IPS DF 19.7 (cell line): ENCODE measurements around the gene FLNA.

Experiments used
- DNase-seq: peaks from one replicate; pipeline ENCODE4 v3.0.0-alpha.2; 2013; ENCODE audit warnings: low read depth, low spot score

Gene FLNA

DNA sequence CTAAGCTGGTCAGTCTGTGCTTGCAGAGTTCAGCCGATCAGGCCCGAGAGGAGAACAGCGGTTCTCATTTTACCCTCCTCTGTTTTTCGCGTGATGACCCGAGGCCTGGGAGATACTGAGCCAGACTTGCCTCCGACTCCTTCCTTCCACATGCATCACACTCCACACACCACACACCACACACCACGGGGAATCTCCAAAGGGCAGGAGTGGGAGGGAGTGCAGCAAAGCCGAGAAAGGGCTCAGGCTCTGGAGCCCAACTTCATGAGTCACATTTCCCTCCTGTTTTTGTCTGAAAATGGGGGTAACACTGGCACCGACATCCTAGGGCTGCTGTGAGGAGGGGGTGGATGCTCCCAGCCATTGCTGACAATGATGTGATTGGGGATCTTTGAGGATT is 39.9 kb downstream of the FLNA start:
- DNase-seq, result no peak

DNA sequence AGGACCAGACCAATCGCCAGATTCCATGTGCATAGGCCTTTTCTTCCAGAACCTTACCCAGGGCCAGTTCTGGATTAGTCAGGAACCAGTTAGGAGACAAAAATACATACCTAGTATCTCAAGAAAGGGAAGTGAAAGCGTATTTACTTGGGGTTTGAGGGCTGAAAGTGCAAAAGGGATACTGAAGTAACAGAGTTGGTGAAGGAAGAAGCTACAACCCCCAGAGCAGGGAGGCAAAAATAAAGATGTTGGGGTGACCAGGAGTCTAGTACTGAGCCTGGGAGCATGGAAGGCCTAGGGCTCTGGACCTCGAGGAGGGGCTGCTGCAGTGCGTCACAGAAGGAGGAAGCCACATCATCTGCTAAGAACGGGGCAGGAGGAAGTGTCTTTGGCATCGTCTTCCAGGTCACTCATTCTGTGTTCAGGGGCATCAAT is 40.6 kb downstream of the FLNA start:
- DNase-seq, result no peak

DNA sequence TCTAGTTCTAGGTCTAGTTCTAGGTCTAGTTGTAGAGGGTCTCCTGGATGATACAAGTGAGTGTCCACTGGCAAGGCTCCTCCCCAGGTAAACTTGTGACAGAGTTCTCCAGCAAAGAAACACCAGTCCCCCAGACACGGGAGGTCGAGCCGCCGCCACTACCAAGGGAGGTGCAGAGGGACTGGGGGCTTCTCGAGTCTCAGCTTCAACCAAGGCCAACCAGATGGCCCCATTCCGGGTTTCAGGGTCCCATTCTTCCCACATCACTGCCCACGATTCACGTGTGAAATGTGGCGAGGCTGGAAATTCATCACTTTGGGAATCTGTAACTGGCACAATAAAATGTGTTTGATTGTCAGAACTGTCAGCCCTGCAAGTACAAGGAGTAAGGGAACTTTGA is 41.3 kb downstream of the FLNA start:
- DNase-seq, result no peak

DNA sequence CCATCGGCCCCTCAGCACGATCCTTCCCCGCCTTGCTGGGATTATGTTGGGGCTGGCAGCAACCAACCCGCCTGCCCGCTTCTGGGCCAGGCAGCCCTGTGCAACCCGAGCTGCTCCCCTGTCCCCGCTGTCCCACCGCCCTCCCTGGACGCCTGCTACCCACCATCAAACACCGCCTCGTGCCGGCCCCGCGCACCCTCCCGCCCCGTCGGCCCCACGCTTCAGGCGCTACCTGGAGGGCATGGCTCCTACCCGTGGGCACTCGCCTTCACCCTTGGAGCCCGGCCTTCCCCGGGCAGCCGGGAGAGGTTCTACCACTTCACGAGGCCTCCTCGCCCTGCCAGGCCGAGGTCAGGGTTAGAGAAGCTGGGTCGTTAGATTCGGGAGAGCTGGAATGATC is 41.9 kb downstream of the FLNA start:
- DNase-seq, result no peak

DNA sequence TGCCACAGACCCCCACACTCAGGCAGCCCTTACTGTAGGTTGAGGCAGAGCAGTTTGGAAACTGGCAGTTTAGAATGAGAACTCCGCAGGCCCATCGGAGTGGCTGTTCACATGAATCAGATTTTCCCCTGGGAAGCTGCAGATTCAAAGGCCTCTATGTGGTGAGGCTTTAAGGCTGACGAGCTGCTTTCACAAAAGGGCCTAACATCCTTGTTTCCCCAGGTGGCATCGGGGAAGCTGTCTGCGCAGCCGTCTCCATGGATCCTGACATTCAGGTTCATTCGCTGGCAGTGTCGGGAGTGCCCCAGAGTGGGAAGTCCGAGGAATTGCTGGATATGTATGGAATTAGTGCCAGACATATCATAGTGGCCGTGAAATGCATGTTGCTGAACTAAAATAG is 45.1 kb downstream of the FLNA start:
- DNase-seq, result no peak

DNA sequence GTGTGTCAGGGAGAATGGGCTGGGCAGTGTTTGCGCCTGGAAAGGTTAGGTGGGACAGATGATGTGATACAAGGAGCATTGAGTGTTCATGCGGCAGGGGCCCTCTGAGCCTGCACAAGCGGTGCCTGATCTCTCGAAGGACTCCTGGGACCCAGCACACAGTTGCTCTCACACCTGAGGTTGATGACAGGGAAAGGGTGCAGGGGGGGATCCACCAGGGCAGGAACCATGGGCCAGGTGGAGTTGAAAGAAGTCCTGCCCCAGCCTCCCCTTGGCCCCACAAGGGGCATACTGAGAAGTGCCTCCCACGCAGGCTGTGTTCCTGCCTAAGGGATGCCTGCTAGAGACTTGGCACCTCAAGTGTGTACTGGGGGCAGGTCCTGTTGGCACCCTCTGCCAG is 45.8 kb downstream of the FLNA start:
- DNase-seq, result no peak

DNA sequence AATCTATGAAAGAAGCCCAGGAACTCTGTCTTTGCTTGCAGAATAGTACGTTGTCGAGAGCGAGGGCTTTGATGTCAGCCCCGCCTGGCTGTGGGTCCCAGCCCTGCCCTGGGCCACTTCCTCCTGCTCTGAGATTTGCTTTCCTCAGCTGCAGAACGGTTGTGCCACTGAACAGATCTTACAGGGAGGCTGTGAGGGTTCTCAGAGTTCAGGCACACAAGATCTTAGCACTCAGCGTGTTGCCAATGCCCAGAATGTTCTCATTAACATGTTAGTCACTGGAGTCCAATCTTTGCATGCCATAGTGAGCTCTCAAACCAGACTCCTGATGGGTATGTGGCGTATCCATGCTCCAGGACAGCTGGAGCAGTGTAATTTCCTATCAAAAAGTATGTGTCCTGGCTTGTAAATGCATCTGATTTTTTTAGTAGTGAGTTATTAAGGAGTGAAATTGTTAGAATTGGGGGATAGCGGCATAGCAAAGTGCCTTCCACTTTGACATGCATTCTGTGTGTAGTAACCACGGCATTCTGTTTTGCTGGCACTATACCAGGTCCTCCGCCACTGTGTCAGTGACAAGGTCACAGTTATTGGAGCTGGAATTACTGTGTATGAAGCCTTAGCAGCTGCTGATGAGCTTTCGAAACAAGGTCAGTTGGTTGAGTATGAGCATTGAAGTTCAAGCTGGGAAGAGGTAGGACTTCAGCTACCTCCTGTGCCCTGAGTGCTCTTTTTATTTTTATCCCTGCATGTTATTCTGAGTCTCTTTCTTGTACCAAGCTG is 47.2 kb downstream of the FLNA start:
- DNase-seq, result no peak

DNA sequence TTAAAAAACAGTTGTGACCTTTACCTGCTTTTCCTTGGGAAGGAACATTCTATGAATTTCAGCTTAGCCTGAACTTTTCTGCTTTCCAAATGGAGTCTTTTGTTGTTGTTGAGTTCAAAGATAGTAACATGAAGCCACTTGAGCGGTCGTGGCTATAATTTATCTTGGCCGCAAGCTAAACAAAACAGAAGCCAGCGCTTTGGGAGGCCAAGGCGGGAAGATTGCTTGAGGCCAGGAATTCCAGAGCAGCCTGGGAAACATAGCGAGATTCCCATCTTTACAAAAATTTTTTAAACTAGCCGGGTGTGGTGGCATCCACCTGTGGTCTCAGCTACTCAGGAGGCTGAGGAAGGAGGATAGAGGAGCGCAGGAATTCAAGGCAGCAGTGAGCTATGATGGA is 48.9 kb downstream of the FLNA start:
- DNase-seq, result no peak

DNA sequence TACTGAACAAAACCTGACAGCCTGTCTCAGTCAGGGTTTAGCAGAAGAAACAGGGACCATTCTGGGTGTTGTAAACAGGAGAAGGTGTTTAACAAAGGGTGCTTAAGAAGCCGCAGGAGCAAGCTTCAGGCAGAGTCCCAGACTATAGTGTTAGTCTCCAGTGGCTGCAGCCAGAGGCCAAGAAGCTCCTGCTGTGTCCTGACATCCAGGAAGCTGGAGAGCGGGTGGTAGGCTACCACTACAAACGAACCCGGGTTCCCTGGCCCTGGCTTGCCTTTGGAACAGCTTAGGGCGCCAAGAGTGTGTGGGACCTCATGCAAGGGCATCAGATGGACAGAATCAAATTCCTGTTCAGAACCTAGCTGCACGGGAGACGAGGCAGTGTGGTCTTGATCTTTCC is 50.9 kb downstream of the FLNA start:
- no peak for DNase-seq

DNA sequence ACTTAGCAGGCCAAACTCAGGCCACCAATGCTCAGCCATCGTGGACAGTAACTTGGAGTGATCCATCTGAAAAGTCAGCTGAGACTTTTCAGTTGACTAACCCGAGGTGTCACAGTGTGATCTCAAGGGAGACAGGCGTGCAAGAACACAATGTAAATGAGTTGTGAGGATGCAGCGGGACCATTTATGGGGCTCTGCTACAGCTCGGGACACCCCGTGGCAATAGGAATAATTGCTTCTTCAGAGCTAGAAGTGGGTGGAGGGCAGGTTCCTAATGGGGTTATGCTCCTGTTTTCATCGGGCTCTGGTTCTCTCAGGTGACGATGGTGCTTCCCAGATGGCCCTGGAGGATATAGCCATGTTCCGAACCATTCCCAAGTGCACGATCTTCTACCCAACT is 51.5 kb downstream of the FLNA start:
- no peak for DNase-seq

DNA sequence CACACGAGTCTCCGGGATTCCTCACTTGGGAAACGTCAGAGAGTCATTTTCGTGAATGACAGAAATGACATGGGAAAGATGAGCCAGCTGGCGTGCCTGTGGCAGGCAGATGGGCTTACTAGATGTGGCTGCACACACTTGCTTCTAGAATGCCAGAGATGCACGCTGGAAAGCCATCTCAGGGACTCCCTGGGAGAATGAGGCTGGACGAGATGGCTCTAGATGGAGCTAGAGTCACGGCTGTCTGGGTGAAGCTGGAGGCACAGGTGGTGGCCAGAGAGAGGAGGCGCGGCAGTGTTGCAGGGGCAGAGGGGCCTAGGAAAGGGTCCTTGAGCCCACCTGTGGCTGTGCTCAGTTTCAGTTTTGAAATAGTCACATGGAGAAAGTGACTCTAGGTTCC is 52.8 kb downstream of the FLNA start:
- no peak for DNase-seq

DNA sequence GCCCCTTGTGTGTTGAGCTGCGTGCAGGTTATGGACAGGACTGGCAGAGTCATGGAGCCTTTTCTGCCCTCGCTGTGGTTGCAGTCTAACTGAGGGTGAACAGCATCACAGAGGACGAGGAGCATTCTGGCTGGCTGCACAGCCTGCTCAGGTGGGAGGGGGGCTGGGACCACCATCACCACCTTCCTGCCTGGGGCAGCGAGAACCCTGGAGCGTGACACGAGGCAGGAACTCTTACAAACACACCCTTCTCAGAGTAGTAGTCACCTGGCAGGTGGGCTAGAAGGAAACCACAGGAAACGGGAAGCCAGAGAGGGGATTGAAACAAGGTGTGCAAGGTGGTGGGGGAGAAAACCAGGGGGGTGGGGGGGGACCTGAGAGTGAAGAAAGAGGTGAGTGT is 53.3 kb downstream of the FLNA start:
- no peak for DNase-seq

DNA sequence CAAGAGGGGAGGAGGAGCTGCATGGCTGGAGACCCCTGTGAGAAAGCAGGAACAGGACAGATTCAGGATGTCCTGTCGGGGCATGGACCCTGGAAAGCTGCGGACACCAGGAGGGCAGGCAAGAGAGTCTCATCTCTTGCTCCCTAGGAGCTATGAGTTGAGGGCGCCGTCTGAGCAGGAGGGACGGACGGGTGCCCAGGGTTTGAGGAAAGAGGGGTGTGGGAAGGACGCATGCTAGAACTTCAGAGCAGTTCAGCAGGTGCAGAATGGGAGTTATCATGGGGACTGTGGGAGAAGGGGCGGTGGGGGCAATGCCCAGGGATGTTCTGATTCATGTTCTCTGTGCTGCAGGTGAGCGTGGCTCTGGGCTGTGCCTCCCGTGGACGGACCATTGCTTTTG is 54.0 kb downstream of the FLNA start:
- no peak for DNase-seq

DNA sequence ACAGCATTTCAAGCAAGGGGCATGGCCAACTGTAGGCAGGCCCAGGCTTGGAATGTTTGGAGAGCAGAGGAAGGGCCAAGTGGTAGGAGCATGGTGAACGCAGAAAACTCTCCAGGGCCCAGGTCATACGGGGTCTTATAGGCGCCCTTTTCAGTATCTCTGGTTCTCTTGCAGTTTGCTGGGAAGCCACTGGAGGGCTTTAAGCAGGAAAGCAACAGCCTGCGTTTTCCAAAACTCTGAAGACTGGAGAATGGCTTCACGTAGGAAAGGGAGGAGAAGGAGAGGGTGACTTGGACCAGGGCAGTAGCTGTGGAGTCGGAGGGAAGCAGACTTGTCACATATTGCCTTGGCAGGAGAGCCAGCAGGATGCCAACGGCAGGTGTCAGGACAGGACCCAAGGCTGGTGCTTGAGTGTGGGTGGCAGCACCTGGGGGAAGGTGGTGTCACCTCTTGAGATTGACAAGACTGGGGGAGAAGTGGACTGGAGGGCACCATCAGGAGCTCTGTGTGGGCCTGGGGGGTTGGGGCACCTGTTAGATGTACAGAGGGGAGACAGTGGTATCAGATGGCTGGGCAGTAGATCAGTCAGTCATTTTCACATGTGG is 56.9 kb downstream of the FLNA start:
- peak; percentile 5 for DNase-seq

DNA sequence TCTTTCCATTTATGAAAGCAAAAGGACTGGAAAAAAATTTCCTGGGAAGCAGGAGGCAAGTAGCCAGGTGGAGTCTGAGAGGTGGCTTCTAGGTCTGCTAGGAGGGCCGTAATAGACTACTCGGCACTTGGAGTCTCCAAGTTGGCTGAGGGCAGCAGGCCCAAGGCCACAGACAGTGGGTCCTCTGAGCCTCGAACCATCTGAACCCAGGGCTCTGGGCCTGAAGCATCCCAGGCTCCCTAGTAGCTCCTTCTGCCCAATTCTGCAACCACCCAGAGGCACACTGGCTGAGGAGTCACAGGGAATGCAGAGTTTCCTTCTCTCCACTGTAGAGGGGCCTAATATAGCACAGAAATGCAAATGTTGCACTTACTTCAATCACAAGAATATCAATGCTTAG is 59.0 kb downstream of the FLNA start:
- no peak for DNase-seq

DNA sequence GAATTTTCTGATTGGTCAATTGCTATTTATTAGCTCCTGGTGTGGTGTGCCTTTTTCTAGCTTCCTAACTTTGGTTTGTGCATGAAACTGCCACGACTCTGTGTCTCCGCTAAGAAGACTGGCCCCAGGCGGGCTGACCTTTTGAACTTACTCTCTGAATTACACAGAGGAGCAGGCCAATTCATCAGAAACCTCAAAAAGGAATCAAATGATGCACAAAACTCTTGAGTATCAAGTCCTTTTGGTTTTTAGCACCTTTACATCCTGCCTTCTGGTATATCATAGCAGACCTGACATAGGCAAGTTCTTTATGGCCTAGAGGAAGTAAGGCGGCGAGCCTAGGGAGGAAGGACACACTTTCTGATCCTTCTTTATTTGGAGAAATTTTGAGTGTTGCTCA is 61.3 kb downstream of the FLNA start:
- DNase-seq, result no peak

DNA sequence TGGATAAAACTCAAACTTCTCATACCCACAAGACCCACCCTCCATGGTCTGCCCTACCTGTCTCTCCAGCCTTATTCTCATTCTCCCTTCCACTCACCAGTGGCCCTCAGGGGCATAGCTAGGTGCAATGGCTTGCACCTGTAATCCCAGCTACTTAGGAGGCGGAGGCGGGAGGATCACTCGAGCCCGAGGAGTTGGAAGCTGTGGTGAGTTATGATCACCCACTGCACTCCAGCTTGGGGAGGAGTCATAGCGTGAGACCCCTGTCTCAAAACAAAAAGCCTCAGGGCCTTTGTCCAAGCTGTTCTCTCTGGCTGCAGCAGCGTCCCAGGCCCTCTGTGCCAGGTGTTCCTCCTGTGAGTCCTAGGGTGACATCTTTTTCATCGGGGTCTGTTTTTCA is 62.3 kb downstream of the FLNA start:
- no peak for DNase-seq

DNA sequence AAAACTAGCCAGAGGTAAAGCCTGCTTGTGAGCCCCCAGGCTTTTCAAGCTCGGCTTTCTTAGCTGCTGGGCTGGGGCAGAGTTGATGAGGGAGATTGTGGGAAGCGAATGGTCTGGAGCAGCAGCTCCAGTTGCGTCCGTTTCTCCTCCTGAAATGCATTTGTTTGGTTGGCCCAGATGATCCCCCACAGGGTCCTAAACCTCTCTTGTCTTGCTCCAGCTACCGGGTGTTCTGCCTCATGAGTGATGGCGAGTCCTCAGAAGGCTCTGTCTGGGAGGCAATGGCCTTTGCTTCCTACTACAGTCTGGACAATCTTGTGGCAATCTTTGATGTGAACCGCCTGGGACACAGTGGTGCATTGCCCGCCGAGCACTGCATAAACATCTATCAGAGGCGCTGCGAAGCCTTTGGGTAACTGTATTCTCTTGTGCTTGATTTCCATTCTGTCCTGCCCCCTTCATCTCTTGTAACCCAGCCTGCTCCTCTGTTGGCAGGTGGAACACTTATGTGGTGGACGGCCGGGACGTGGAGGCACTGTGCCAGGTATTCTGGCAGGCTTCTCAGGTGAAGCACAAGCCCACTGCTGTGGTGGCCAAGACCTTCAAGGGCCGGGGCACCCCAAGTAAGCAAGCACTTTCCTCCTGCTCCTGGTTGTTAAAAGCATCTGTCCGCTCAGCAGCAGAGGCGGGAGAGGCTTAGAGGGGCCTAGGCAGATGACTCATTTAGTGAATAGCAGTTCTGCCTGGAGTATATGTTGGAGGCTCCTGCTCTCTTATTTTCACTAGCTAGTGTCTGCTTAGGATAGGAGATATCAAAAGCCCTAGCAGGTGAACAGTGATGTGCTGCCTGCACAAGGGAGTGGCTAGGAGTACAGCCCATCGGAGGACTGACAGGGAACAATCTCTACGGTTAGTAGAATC is 63.6 kb downstream of the FLNA start:
- no peak for DNase-seq

DNA sequence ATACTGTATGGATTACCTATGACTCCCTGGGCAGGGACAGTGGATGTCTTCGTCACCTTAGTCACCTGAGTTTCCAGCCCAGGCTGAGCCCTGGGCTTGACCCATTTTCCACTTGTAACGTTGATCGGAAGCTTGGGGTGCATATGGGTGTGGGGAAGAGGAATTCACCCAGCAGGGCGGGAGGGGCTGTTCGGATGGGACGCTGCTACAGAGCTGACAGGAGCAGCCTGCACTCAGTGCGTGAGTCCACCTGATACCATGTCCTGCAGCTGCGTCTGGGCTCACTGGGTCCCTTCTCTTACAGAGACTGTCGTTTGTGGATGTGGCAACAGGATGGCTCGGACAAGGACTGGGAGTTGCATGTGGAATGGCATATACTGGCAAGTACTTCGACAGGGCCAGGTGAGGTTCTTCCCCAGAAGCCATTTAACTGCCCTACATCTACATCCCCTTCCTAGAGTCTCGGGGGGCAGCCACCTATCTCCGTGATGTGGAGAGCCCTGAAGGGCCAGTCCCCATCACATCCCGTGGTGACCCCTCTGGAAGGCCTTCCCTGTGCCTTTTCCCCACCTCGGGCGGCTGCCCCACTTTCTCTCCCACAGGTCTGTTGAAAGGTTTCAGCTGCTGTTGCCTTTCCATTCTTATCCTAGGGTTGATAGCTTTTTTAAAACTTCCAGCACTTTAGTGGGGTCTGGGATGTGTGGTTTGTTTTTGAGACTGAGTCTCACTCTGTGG is 65.2 kb downstream of the FLNA start:
- DNase-seq, result no peak

DNA sequence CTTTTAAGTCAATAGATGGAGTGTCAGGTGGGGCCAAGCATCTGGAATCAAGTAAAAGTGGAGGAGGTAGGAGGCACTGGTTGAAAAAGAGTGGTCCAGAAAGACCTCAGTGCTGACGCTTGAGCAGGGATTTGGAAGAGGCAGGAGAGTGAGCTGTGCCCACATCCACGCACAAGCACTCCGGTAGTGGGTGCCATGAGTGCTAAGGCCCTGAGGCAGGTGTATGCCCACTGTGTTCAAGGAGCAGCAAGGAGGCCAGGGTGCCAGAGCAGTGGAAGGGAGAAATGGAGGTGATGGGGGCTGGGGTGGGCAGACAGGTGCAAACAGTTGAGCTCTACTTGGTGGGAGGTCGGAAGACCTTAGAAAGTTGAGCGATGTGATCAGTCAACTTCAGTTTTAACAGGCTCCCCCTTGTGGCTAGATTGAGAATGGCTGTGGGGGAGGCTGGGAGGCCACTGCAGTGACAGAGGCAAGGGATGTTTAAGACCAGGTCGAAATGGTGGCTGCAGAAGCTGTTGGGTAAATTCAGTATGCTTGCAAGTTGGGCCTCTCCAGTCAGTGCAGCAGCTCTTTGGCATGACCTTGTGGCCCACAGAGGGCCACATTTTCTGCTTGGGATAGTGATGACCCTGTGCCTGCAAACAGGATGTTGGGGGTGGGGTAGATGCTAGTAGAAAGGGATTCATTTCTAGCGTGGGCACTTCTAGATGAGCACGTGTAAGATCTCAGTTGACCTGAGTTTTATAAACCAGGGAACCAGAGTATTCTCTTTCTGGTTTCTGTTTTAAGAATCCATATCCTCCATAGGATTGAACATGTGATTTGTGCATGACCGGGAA is 66.1 kb downstream of the FLNA start:
- peak; percentile 7 for DNase-seq

DNA sequence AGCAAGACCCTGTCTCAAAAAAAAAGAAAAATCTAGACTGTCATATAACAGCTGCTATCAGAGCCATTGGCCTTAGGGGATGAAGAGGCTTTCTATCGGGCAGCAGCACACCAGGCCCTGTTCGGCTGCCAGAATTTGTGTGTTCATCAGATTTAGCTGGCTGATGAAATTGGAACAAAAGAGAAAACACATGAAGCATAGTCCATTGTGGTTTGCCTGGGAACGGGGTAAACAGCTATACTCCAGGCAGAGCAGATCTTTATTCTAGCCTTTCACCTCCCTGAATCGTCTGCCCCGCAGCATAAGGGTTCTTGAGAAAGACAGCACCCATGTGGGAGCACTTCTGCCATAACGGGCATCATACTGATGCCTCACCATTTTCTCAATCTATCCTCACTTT is 67.2 kb downstream of the FLNA start:
- no peak for DNase-seq
